Measurements from ENCODE around the gene L3MBTL4. TPM values are rescaled to one million over a fixed set of nuclear protein-coding genes. Genes with fewer than 3 reads are reported as not detected.

Gene L3MBTL4
- total RNA-seq, 2 experiments from 2014 or later, result 0.19 to 0.47 TPM

- ChIA-PET POLR2A (no interaction called here), CTCF (no interaction called here)
- H3K4me1 Mint-ChIP-seq (ENCODE audit: low read depth), result no peaks in the 10 kb centered on the region
- no peak for TF ChIP-seq CTCF (IDR thresholded peaks at IDR 0.05)
- no peaks in the 10 kb centered on the region for H3K36me3 Mint-ChIP-seq (ENCODE audit: low read depth)
- Histone ChIP-seq H3K4me3 (ENCODE audit: low read length) (no peak overlapping the region), H3K4me1 (ENCODE audit: insufficient read depth, low read length) (no peaks in the 10 kb centered on the region), H3K27ac (ENCODE audit: low read depth in 1 of 2, low read length in 2 of 2) (no peak overlapping the region), H3K9me3 (ENCODE audit: control insufficient read depth in 1 of 2, insufficient read depth in 1 of 2, low read length in 2 of 2) (peaks cover 0 to 7% of the 10 kb centered on the region in 2 experiments), H3K36me3 (ENCODE audit: insufficient read depth, low read length) (no peaks in the 10 kb centered on the region), H3K27me3 (ENCODE audit: control insufficient read depth in 1 of 2, insufficient read depth in 2 of 2, low read length in 2 of 2) (no peaks in the 10 kb centered on the region)
- intact Hi-C loops (cut with DNase I, micrococcal nuclease), result no loop called here
- H3K4me3 Mint-ChIP-seq, result no peak overlapping the region
- no peak for DNase-seq
- H3K27ac Mint-ChIP-seq, result no peak overlapping the region
- ATAC-seq (ENCODE audit: poor library complexity), result no peak
- H3K9me3 Mint-ChIP-seq, result no peaks in the 10 kb centered on the region
- H3K27me3 Mint-ChIP-seq, result no peaks in the 10 kb centered on the region
Measured at GRCh38 chr18:6132751-6133368, 281.9 kb downstream of the L3MBTL4 start.

- intact Hi-C loops (cut with DNase I, micrococcal nuclease), result no loop called here
- Mint-ChIP-seq H3K4me3 (no peak overlapping the region), H3K4me1 (ENCODE audit: low read depth) (no peaks in the 10 kb centered on the region), H3K36me3 (ENCODE audit: low read depth) (no peaks in the 10 kb centered on the region), H3K27me3 (no peaks in the 10 kb centered on the region), H3K9me3 (peaks cover 4% of the 10 kb centered on the region), H3K27ac (no peak overlapping the region)
- DNase-seq (no peak), ATAC-seq (ENCODE audit: poor library complexity) (no peak)
- Histone ChIP-seq H3K4me3 (ENCODE audit: low read length) (no peak overlapping the region), H3K27ac (ENCODE audit: low read depth in 1 of 2, low read length in 2 of 2) (no peak overlapping the region), H3K27me3 (ENCODE audit: control insufficient read depth in 1 of 2, insufficient read depth in 2 of 2, low read length in 2 of 2) (no peaks in the 10 kb centered on the region), H3K4me1 (ENCODE audit: insufficient read depth, low read length) (no peaks in the 10 kb centered on the region), H3K9me3 (ENCODE audit: control insufficient read depth in 1 of 2, insufficient read depth in 1 of 2, low read length in 2 of 2) (peaks cover 0 to 6% of the 10 kb centered on the region in 2 experiments), H3K36me3 (ENCODE audit: insufficient read depth, low read length) (no peaks in the 10 kb centered on the region)
- CTCF ChIA-PET, result no interaction called here
- TF ChIP-seq CTCF (IDR thresholded peaks at IDR 0.05), result no peak
- POLR2A ChIA-PET, result no interaction called here
Measured at GRCh38 chr18:6120820-6121279, 293.9 kb downstream of the L3MBTL4 start.

GRCh38 chr18:6119761-6120160 is 294.9 kb downstream of the L3MBTL4 start:
- Mint-ChIP-seq H3K4me3 (no peak overlapping the region), H3K27me3 (no peaks in the 10 kb centered on the region), H3K4me1 (ENCODE audit: low read depth) (no peaks in the 10 kb centered on the region), H3K27ac (no peak overlapping the region), H3K36me3 (ENCODE audit: low read depth) (no peaks in the 10 kb centered on the region), H3K9me3 (peaks cover 4% of the 10 kb centered on the region)
- CTCF ChIA-PET, result no interaction called here
- Histone ChIP-seq H3K27me3 (ENCODE audit: control insufficient read depth in 1 of 2, insufficient read depth in 2 of 2, low read length in 2 of 2) (no peaks in the 10 kb centered on the region), H3K4me1 (ENCODE audit: insufficient read depth, low read length) (no peaks in the 10 kb centered on the region), H3K36me3 (ENCODE audit: insufficient read depth, low read length) (no peaks in the 10 kb centered on the region), H3K9me3 (ENCODE audit: control insufficient read depth in 1 of 2, insufficient read depth in 1 of 2, low read length in 2 of 2) (peaks cover 0 to 3% of the 10 kb centered on the region in 2 experiments), H3K4me3 (ENCODE audit: low read length) (no peak overlapping the region), H3K27ac (ENCODE audit: low read depth in 1 of 2, low read length in 2 of 2) (no peak overlapping the region)
- intact Hi-C loops (cut with DNase I, micrococcal nuclease), result no loop called here
- DNase-seq (no peak), ATAC-seq (ENCODE audit: poor library complexity) (no peak)
- POLR2A ChIA-PET, result no interaction called here
- TF ChIP-seq CTCF (IDR thresholded peaks at IDR 0.05), result no peak
